T-cell (primary cell): ENCODE measurements around the gene CIZ1. TPM values are rescaled to one million over a fixed set of nuclear protein-coding genes. Genes with fewer than 3 reads are reported as not detected.

Source experiments
- ATAC-seq, 4 experiments: fragments of 200-7000 bp in 3 of 4; fragments of 150-1000 bp in 1 of 4; cut with Tn5 transposase; replicated peaks in 1 of 4; 1 replicate in 3 of 4; 2 replicates in 1 of 4; pipeline ENCODE4 v1.10.0; 2021; ENCODE audit warnings: moderate library complexity in 3 of 4, mild to moderate bottlenecking in 2 of 4, moderate number of reproducible peaks in 1 of 4
- CTCF ChIA-PET, 2 donors: fragments of 300-600 bp; sonication (Branson Sonifier 250); formaldehyde crosslinking; loops; one replicate each; lab custom pipeline; 2022; ENCODE audit warnings: antibody characterized with exemption in 2 of 2; lab: Charles Lee
- POLR2A ChIA-PET, 2 donors: fragments of 300-600 bp; sonication (Branson Sonifier 250); formaldehyde crosslinking; loops; one replicate each; lab custom pipeline; 2022; ENCODE audit warnings: antibody characterized with exemption in 2 of 2; lab: Charles Lee
- DNase-seq, 35 experiments: peaks; one replicate each; pipeline versions ENCODE4 v3.0.0 to v3.0.0-alpha.2; 2013 to 2023
- H3K27ac ChIP-seq: one replicate; pipeline ENCODE4 v1.5.1; 2013; ENCODE audit warnings: low read length
- H3K27me3 ChIP-seq, 2 experiments: replicated peaks in 1 of 2; 1 replicate in 1 of 2; 2 replicates in 1 of 2; pipeline versions ENCODE4 v1.6.1 to v1.7.0; 2013; ENCODE audit warnings: low read length in 1 of 2, mixed read lengths in 1 of 2; ENCODE audit not compliant: control insufficient read depth in 2 of 2, insufficient read depth in 2 of 2; ENCODE audit errors: extremely low read depth in 1 of 2
- H3K36me3 ChIP-seq, 2 donors: 1 replicate in 1 of 2; 2 replicates in 1 of 2; pipeline versions ENCODE4 v1.6.1 to v1.7.0; 2013; ENCODE audit warnings: low read length in 1 of 2; ENCODE audit not compliant: control insufficient read depth in 2 of 2, insufficient read depth in 1 of 2; ENCODE audit errors: extremely low read depth in 1 of 2
- H3K4me1 ChIP-seq, 2 experiments: 1 replicate in 1 of 2; 2 replicates in 1 of 2; pipeline versions ENCODE4 v1.6.1 to v1.7.0; 2013; ENCODE audit warnings: low read length in 2 of 2, mixed read lengths in 1 of 2; ENCODE audit not compliant: insufficient read depth in 2 of 2, control insufficient read depth in 1 of 2; ENCODE audit errors: extremely low read depth in 1 of 2
- H3K4me3 ChIP-seq, 2 donors: 1 replicate in 1 of 2; 2 replicates in 1 of 2; pipeline versions ENCODE4 v1.5.1 to v1.7.0; 2013; ENCODE audit warnings: mild to moderate bottlenecking in 2 of 2, low read length in 1 of 2, moderate library complexity in 1 of 2; ENCODE audit not compliant: control insufficient read depth in 1 of 2; ENCODE audit errors: extremely low read depth in 1 of 2
- H3K9me3 ChIP-seq: 2 replicates; pipeline ENCODE4 v1.7.0; 2013
- H3K27ac Mint-ChIP-seq, 2 donors: one replicate each; pipeline ENCODE4 v1.8.0; 2020 to 2021; ENCODE audit warnings: mild to moderate bottlenecking in 2 of 2, mixed read lengths in 2 of 2
- H3K27me3 Mint-ChIP-seq, 2 donors: one replicate each; pipeline ENCODE4 v1.8.0; 2021 to 2022; ENCODE audit warnings: mixed read lengths in 2 of 2
- H3K36me3 Mint-ChIP-seq: one replicate; pipeline ENCODE4 v1.8.0; 2021; ENCODE audit warnings: mixed read lengths
- H3K4me1 Mint-ChIP-seq, 3 donors: one replicate each; pipeline ENCODE4 v1.8.0; 2020 to 2022; ENCODE audit warnings: mixed read lengths in 3 of 3, mild to moderate bottlenecking in 1 of 3
- H3K4me3 Mint-ChIP-seq, 3 donors: one replicate each; pipeline ENCODE4 v1.8.0; 2020 to 2022; ENCODE audit warnings: mild to moderate bottlenecking in 3 of 3, mixed read lengths in 3 of 3, moderate library complexity in 3 of 3
- H3K9me3 Mint-ChIP-seq, 3 donors: one replicate each; pipeline ENCODE4 v1.8.0; 2020 to 2022; ENCODE audit warnings: mixed read lengths in 3 of 3
- WGBS: methylation state at CpG from one replicate; pipeline ENCODE4 v1.1.5; 2013; ENCODE audit warnings: missing lambda C conversion rate; ENCODE audit not compliant: insufficient coverage; 5-methylcytosine and 5-hydroxymethylcytosine counted together
- total RNA-seq, 35 experiments: library from RNA in 6 of 35; stranded (reverse) in 6 of 35; fragments of 120-200 nt in 1 of 35; gene quantifications; one replicate each; pipeline versions ENCODE4 v1.2.1 to v1.2.4 and lab custom pipeline; 2013 to 2026

CIZ1 gene
- total RNA-seq, 5 donors from 2014 or later (not counting 1 experiment from before 2014, with no cell fraction given) = 143 to 163 (median 150) TPM

DNA sequence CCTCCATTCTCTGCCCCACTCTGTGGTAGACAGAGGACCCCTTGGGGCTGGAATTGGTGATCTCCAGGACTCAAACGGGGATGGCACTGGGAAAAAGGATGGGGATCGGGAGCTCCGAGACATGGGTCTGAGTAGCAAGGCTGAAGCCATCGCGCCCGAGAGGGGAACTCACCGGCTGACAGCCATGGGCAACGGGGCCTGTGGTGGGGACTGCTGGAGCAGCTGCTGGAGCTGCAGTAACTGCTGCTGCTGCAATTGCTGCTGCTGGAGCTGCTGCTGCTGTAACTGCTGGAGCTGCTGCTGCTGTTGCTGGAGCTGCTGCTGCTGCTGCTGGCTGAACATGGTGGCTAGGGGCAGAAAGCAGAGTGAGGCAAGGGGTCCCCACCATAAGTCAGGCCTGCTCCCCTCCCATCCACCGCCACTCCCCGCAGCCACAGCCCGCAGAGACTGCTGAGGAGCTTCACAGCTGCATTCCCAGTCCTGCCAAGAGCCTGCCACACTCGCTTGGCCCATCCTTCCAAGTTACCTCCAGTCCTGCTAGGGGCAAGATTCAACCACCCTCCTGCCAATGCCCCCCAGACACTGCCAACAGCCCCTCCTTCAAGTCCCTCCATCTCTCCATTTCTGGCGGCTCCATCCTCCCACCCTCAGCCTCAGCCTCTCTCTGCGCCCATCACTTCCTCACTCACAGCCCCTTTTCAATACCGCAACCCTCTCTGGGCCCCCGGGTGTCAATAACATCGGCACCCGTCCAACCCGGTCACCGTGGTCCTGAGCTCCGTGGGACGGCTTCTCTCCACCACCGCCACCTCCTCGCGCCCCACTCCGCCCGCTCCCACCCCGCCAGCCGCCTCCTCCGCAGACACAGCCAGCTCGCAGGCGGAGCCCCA, 611 bp downstream of the CIZ1 start:
- 25% methylated on average over 28 of the region's 32 CpGs for WGBS
- peak overlapping the region; percentile 44 to 62 for H3K4me3 ChIP-seq
- peaks cover 0 to 14% of the 10 kb centered on the region in 2 experiments for H3K27me3 ChIP-seq
- DNase-seq (peak in 10 of 35 experiments; percentile 5 to 26 (median 10)), ATAC-seq (peak; percentile 54 to 68 (median 63))
- ChIA-PET CTCF (interaction anchor here in 1 of 2 donors (0.5 to 1.1 kb wide), 4 partner anchors 31 to 927 kb away, joined by 3 to 6 read pairs (median 4); partner anchors contain the start of gene BBLN), POLR2A (interaction anchor here in 1 of 2 donors (0.6 kb wide), 1 partner anchor 141 kb away, joined by 3 read pairs; no protein-coding TSS in a partner anchor)
- H3K36me3 ChIP-seq = peaks cover 0 to 26% of the 10 kb centered on the region in 2 donors
- Mint-ChIP-seq H3K4me3 (peak overlapping the region; percentile 88 to 94 (median 91)), H3K36me3 (peaks cover 21% of the 10 kb centered on the region), H3K27me3 (no peaks in the 10 kb centered on the region), H3K27ac (peak overlapping the region; percentile 84 to 87), H3K9me3 (no peaks in the 10 kb centered on the region), H3K4me1 (peaks cover 31 to 35% (median 34%) of the 10 kb centered on the region in 3 donors)
- peaks cover 6 to 23% of the 10 kb centered on the region in 2 experiments for H3K4me1 ChIP-seq
- no peaks in the 10 kb centered on the region for H3K9me3 ChIP-seq
- H3K27ac ChIP-seq = no peak overlapping the region

DNA sequence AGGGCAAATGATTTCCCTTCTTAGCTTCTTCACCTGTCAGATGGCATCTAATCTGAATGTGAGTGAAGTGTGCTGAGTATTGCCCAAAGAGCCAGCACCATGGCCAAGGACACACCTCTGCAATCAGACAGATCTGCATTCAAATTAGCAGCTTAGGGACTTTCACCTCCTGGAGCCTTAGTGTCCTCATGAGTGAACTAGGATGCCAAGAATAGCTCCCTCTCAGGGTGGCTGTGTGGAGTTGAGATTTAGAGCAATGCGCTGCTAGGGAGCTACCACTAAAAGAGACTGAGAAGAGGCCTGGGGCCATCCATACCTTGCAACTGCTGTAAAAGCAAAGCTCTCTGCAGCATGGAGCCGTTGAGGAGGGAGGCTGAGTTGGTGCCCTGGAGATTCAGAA, 1.4 kb downstream of the CIZ1 start:
- H3K36me3 ChIP-seq = peaks cover 0 to 33% of the 10 kb centered on the region in 2 donors
- H3K4me3 ChIP-seq = no peak overlapping the region
- H3K27ac Mint-ChIP-seq = peak overlapping the region; percentile 64 to 75
- peaks cover 6 to 23% of the 10 kb centered on the region in 2 experiments for H3K4me1 ChIP-seq
- WGBS = no CpG with 5 or more reads among the region's 2 CpGs
- H3K27me3 Mint-ChIP-seq = no peaks in the 10 kb centered on the region
- H3K9me3 ChIP-seq = no peaks in the 10 kb centered on the region
- ChIA-PET CTCF (interaction anchor here in 1 of 2 donors (0.6 to 1.0 kb wide), 3 partner anchors 30 to 297 kb away, joined by 3 to 5 read pairs (median 3); partner anchors contain the start of gene BBLN), POLR2A (interaction anchor here (0.6 kb wide), 2 partner anchors 83 to 324 kb away, joined by 5 to 8 read pairs; no protein-coding TSS in a partner anchor)
- H3K27me3 ChIP-seq = peaks cover 0 to 14% of the 10 kb centered on the region in 2 experiments
- no peak overlapping the region for H3K27ac ChIP-seq
- H3K4me1 Mint-ChIP-seq = peaks cover 31 to 35% (median 34%) of the 10 kb centered on the region in 3 donors
- no peak for ATAC-seq
- H3K4me3 Mint-ChIP-seq = peak overlapping the region; percentile 88 to 94 (median 91)
- no peak for DNase-seq
- peaks cover 21% of the 10 kb centered on the region for H3K36me3 Mint-ChIP-seq
- no peaks in the 10 kb centered on the region for H3K9me3 Mint-ChIP-seq

DNA sequence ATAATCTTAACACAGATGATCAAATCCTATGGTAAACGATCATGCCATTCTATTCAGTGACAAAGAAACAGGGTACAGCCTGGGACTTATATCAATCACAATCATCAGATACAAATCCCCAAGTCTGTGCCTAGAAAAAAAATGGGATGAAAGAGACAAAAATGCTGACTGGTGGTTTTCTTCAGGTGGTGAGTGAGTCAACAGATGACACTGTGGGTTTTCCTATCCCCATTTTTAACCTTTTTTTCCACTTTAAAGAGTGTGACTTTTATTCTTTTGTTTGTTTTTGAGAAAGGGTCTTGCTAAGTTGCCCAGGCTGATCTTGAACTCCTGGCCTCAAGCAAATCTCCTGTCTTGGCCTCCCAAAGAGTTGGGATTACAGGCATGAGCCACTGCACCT, 3.2 kb downstream of the CIZ1 start:
- Mint-ChIP-seq H3K36me3 (peaks cover 24% of the 10 kb centered on the region), H3K9me3 (no peaks in the 10 kb centered on the region), H3K4me1 (peaks cover 31 to 35% (median 34%) of the 10 kb centered on the region in 3 donors), H3K27me3 (no peaks in the 10 kb centered on the region), H3K4me3 (no peak overlapping the region), H3K27ac (no peak overlapping the region)
- Histone ChIP-seq H3K4me1 (peaks cover 6 to 23% of the 10 kb centered on the region in 2 experiments), H3K27ac (no peak overlapping the region), H3K36me3 (peaks cover 7 to 46% of the 10 kb centered on the region in 2 donors), H3K4me3 (no peak overlapping the region), H3K9me3 (no peaks in the 10 kb centered on the region), H3K27me3 (peaks cover 0 to 14% of the 10 kb centered on the region in 2 experiments)
- ChIA-PET POLR2A (interaction anchor here in 1 of 2 donors (0.6 kb wide), 1 partner anchor 346 kb away, joined by 3 read pairs; no protein-coding TSS in a partner anchor), CTCF (interaction anchor here in 1 of 2 donors (1.0 kb wide), 1 partner anchor 12 kb away, joined by 3 read pairs; no protein-coding TSS in a partner anchor)
- ATAC-seq (no peak), DNase-seq (no peak)
- WGBS = no CpG with 5 or more reads among the region's 1 CpG

- ChIA-PET POLR2A (no interaction called here), CTCF (interaction anchor here in 1 of 2 donors (1.0 to 1.1 kb wide), 2 partner anchors 13 to 63 kb away, joined by 3 to 4 read pairs; no protein-coding TSS in a partner anchor)
- H3K9me3 ChIP-seq = no peaks in the 10 kb centered on the region
- no peak overlapping the region for H3K4me3 ChIP-seq
- no peak for DNase-seq
- H3K36me3 ChIP-seq = peaks cover 10 to 54% of the 10 kb centered on the region in 2 donors
- peaks cover 6 to 20% of the 10 kb centered on the region in 2 experiments for H3K4me1 ChIP-seq
- H3K9me3 Mint-ChIP-seq = no peaks in the 10 kb centered on the region
- no peak overlapping the region for H3K27ac Mint-ChIP-seq
- no peak overlapping the region for H3K4me3 Mint-ChIP-seq
- H3K27ac ChIP-seq = no peak overlapping the region
- H3K27me3 ChIP-seq = peaks cover 0 to 9% of the 10 kb centered on the region in 2 experiments
- ATAC-seq = no peak
- H3K36me3 Mint-ChIP-seq = peaks cover 29% of the 10 kb centered on the region
- H3K4me1 Mint-ChIP-seq = peaks cover 31 to 35% (median 31%) of the 10 kb centered on the region in 3 donors
- H3K27me3 Mint-ChIP-seq = no peaks in the 10 kb centered on the region
- no CpG with 5 or more reads among the region's 2 CpGs for WGBS
These were observed 4.0 kb downstream of the CIZ1 start for GRCh38 chr9:128187361-128187760.

DNA sequence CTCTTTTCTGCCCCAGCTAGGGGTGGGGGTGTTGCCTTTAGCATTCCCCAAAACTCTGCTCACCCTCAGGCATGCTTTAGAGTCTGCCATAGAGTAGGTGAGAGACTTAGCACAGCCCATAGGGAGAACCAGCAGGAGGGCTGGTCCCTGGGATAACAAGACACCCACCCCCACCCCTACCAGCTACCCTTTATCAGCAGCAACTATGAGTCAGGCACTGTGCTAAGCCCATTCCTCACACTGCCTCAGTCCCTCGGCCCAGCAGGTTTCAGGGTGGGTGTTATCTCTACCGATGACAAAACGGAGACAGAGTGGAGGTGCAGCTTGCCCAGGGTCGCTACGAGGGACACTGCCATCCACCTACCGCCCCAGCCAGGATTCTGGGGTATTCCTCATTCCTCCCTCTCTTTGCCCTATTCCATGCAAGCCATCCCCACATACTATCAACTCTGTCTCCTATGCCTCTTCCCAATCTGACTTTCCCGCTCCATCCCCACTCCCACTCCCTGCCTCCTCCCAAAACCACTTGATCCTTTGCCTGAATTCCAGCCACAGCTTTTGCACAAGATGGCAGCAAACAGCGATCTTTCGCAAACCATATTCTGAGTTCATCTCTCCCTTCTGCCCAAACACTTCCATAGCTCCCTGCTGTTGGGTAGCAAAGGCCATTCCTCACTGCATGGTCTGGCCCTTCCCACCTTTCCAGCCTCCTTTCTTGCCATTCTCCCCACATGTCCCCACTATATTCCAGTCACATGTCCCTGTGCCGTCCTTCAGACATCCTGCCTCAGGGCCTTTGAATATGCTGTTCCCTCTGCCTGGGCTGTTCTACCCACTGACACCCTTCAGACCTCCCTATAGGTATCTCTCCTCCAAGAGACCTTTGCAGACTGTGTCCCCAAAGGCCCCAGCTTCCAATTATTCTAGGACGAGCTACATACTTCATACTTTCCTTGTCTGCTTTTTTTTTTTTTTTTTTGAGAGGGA, 5.1 kb downstream of the CIZ1 start:
- no peak overlapping the region for H3K4me3 ChIP-seq
- 90% methylated on average over 6 of the region's 11 CpGs for WGBS
- POLR2A ChIA-PET = interaction anchor here in 1 of 2 donors (0.6 kb wide), 1 partner anchor 25 kb away, joined by 3 read pairs; no protein-coding TSS in a partner anchor
- Mint-ChIP-seq H3K4me3 (no peak overlapping the region), H3K27me3 (no peaks in the 10 kb centered on the region), H3K9me3 (no peaks in the 10 kb centered on the region), H3K4me1 (peaks cover 27 to 35% (median 27%) of the 10 kb centered on the region in 3 donors), H3K27ac (no peak overlapping the region), H3K36me3 (peaks cover 35% of the 10 kb centered on the region)
- peaks cover 6 to 13% of the 10 kb centered on the region in 2 experiments for H3K4me1 ChIP-seq
- CTCF ChIA-PET = interaction anchor here in 1 of 2 donors (1.1 kb wide), 1 partner anchor 64 kb away, joined by 4 read pairs; no protein-coding TSS in a partner anchor
- peaks cover 10 to 55% of the 10 kb centered on the region in 2 donors for H3K36me3 ChIP-seq
- no peak for DNase-seq
- ATAC-seq = no peak
- H3K27me3 ChIP-seq = no peaks in the 10 kb centered on the region
- no peak overlapping the region for H3K27ac ChIP-seq
- no peaks in the 10 kb centered on the region for H3K9me3 ChIP-seq
